ENCODE results near the gene CSRNP3.
"Not testable (repeated sequence)": the region's sequence is repeated elsewhere in the genome, so short reads cannot be mapped to it uniquely, and the experiment has no call there.

GRCh38 chr2:165666073-165666472 is 196.6 kb downstream of the CSRNP3 start:
- TF ChIP-seq CTCF, EP300 (IDR thresholded peaks at IDR 0.05): not testable (repeated sequence)

All from tibial nerve (tissue), 4 donors.